Body of pancreas (tissue), 4 donors: ENCODE data around the gene NIBAN1. TPM values are rescaled to one million over a fixed set of nuclear protein-coding genes. Genes with fewer than 3 reads are reported as not detected.
A peak's percentile ranks its signal among the peaks of the same experiment; 100 is the strongest.
"Not testable (repeated sequence)": the region's sequence is repeated elsewhere in the genome, so short reads cannot be mapped to it uniquely, and the experiment has no call there.

Source experiments
- ATAC-seq: fragments of 150-250 bp; one replicate; pipeline ENCODE4 v1.9.1; 2016
- DNase-seq, 4 donors: peaks; one replicate each; pipeline ENCODE4 v3.0.0-alpha.2; 2019
- H3K27ac ChIP-seq, 4 donors: fragments of 200-600 bp; sonication (generic); 1 replicate in 3 of 4; 2 replicates in 1 of 4; pipeline versions ENCODE4 v1.5.1 to v1.6.1; 2016 to 2019; ENCODE audit warnings: mild to moderate bottlenecking in 1 of 4, mixed read lengths in 1 of 4, moderate library complexity in 1 of 4
- H3K27me3 ChIP-seq, 2 donors: fragments of 200-600 bp; sonication (generic); one replicate each; pipeline ENCODE4 v1.6.0; 2016; ENCODE audit warnings: mild to moderate bottlenecking in 1 of 2
- H3K36me3 ChIP-seq, 2 donors: fragments of 200-600 bp; sonication (generic); replicated peaks in 1 of 2; 2 replicates each; pipeline ENCODE4 v1.5.1; 2016; ENCODE audit warnings: low read depth in 2 of 2; ENCODE audit not compliant: insufficient read depth in 1 of 2
- H3K4me1 ChIP-seq: fragments of 200-600 bp; sonication (generic); one replicate; pipeline ENCODE4 v1.6.0; 2016
- H3K4me3 ChIP-seq, 2 donors: fragments of 200-600 bp; sonication (generic); 1 replicate in 1 of 2; 2 replicates in 1 of 2; pipeline ENCODE4 v1.5.1; 2016 to 2019
- H3K9me3 ChIP-seq, 3 donors: fragments of 200-600 bp; sonication (generic); 1 replicate in 2 of 3; 2 replicates in 1 of 3; pipeline ENCODE4 v1.5.1; 2016
- CTCF ChIP-seq, 7 experiments: fragments of 450-650 bp in 4 of 7; fragments of 200-600 bp in 3 of 7; sonication (generic) in 3 of 7; IDR thresholded peaks; one replicate each; pipeline ENCODE4 v1.5.1; 2016 to 2019; ENCODE audit warnings: antibody characterized with exemption in 7 of 7
- POLR2A ChIP-seq, 3 donors: fragments of 450-650 bp; IDR thresholded peaks; one replicate each; pipeline ENCODE4 v1.6.1; 2016; ENCODE audit warnings: antibody characterized with exemption in 3 of 3, mild to moderate bottlenecking in 2 of 3
- whole genome bisulfite sequencing, 2 donors: methylation state at CpG; one replicate each; pipeline ENCODE4 v1.1.5; 2017; 5-methylcytosine and 5-hydroxymethylcytosine counted together
- intact Hi-C: fragments of 100-400 bp; cut with DNase I; formaldehyde crosslinking; loops from one replicate; pipeline ENCODE4 v1.15.1; 2023
- total RNA-seq, 2 donors: library from RNA; depleted of rRNA; stranded (reverse); fragments of >200 nt; gene quantifications; one replicate each; pipeline ENCODE4 v1.1.0, GENCODE V29; 2016

Gene NIBAN1
- total RNA-seq, 2 donors from 2014 or later: 51.1 to 59.7 TPM

DNA sequence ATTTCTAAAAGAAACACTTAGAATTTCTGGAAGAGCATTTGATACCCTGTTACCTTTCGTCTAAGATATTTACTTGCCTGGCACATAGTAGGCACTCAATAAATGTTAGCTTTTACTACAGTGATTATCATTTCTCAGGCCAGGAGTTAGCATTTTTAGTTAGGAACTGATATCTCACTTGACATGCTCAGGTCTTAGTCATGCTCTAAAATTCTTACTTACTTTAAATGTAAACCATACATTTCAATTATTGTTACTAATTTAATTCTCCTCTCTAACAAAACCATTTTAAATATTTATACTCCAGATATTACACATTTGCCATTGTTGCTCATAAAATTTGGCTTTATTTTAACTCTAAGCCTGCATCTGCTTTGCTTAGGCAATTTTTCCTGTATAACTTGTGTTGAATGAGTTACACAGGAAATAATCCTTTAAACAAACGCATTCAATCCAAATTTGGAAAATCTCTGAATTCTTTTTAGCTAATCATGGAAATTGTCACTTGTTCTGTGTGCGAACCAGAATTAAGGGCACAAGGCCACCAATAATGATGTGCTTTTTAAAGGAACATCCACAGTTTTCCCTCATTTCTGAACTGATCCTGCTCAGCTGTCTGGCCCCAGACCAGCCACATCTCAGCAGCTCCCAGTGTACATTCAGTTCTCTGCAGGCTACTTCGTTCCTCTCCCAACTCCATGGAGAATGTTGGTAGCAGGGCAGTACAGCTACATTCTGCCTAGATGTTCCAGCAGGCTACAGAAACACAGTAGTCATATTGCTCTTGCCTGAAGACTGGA lies 15.6 kb downstream of the NIBAN1 start:
- Histone ChIP-seq H3K36me3 (no peaks in the 10 kb centered on the region), H3K4me1 (peaks cover 42% of the 10 kb centered on the region), H3K4me3 (no peak overlapping the region), H3K9me3 (no peaks in the 10 kb centered on the region), H3K27me3 (no peaks in the 10 kb centered on the region), H3K27ac (peak overlapping the region in 1 of 4 donors; percentile 4)
- ATAC-seq: no peak
- peak in 1 of 4 donors; percentile 22 for DNase-seq
- intact Hi-C loops: no loop called here
- TF ChIP-seq POLR2A (IDR thresholded peaks at IDR 0.05): no peak
- no peak for TF ChIP-seq CTCF (IDR thresholded peaks at IDR 0.05)
- WGBS, 2 donors: 37 to 43% methylated on average over 4 of the region's 4 CpGs

- H3K4me1 ChIP-seq: peaks cover 43% of the 10 kb centered on the region
- intact Hi-C loops, H3K27me3 ChIP-seq, ATAC-seq, DNase-seq, H3K4me3 ChIP-seq, H3K27ac ChIP-seq, H3K9me3 ChIP-seq, H3K36me3 ChIP-seq: not testable (repeated sequence)
- WGBS, 2 donors: 91% methylated on average over 2 of the region's 2 CpGs
Measured at GRCh38 chr1:184957901-184958300, 16.4 kb downstream of the NIBAN1 start.

- ATAC-seq (no peak), DNase-seq (no peak)
- intact Hi-C loops: no loop called here
- no peak for TF ChIP-seq CTCF (IDR thresholded peaks at IDR 0.05)
- no peak for TF ChIP-seq POLR2A (IDR thresholded peaks at IDR 0.05)
- Histone ChIP-seq H3K4me3 (no peak overlapping the region), H3K27ac (no peak overlapping the region), H3K4me1 (peaks cover 47% of the 10 kb centered on the region), H3K36me3 (no peaks in the 10 kb centered on the region), H3K27me3 (no peaks in the 10 kb centered on the region), H3K9me3 (no peaks in the 10 kb centered on the region)
- WGBS, 2 donors: 53 to 70% methylated on average over 4 of the region's 4 CpGs
Measured at GRCh38 chr1:184956999-184957700, 17.2 kb downstream of the NIBAN1 start.

DNA sequence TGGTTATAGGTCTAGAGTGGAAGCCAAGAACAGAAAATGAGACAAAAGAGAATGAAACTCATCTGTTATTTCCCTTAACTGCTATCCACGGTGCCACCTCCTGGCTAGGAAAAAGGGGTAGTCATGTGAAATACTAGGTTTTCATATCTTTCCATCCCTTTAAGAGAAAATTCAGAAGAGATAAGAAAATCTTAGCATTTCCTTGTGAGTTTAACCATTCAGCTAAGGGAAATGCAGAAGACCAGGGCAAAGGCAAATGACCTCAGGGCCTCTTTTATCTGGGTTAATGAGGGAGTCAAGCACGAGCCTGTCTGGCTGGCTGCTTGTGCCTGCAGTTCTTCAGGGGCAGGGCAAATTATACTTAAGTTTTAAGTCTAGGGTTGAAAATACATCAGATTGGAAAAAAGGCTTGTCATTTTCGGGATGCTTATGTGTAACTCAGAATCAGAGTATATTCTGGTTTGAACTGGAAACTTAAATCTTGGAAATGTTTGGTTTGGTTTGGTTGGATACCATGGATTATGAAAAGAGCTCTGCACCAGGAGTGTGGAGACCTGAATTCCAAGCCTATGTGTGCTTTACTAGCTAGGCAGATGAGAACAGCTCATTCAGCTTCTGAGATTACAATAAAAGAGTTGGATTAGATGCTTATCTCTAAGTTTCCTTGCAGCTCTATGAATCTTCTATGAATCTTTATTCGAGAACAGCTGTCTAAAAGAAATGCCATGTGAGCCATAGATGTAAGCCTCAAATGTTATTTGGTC lies 19.9 kb downstream of the NIBAN1 start:
- WGBS, 2 donors: 50 to 57% methylated on average over 4 of the region's 4 CpGs
- ATAC-seq (no peak), DNase-seq (peak in 1 of 4 donors; percentile 19)
- Histone ChIP-seq H3K27me3 (no peaks in the 10 kb centered on the region), H3K27ac (peak overlapping the region in 2 of 4 donors; percentile 34 to 37), H3K4me1 (peaks cover 46% of the 10 kb centered on the region), H3K4me3 (no peak overlapping the region), H3K36me3 (no peaks in the 10 kb centered on the region), H3K9me3 (no peaks in the 10 kb centered on the region)
- TF ChIP-seq CTCF (IDR thresholded peaks at IDR 0.05) (peak in 1 of 7 experiments; percentile 2), POLR2A (IDR thresholded peaks at IDR 0.05) (no peak)
- intact Hi-C loops: no loop called here
